DND-41 (cell line): ENCODE results near the gene SREBF2.

Experiments
- ATAC-seq: fragments of 200-7000 bp; cut with Tn5 transposase; 3 replicates; pipeline ENCODE4 v1.9.1; 2021; ENCODE audit warnings: low read depth; ENCODE audit not compliant: insufficient read depth
- DNase-seq: peaks from one replicate; pipeline ENCODE4 v3.0.0-alpha.2; 2020
- H2AFZ ChIP-seq: 2 replicates; pipeline ENCODE4 v1.6.0; 2012; ENCODE audit warnings: low read depth, low read length
- H3K27ac ChIP-seq: 2 replicates; pipeline ENCODE4 v1.5.1; 2012; ENCODE audit warnings: low read length, inconsistent platforms
- H3K27me3 ChIP-seq: fragments of 200-600 bp; sonication (generic); 2 replicates; pipeline ENCODE4 v1.6.0; 2012; ENCODE audit warnings: low read length, mild to moderate bottlenecking, inconsistent platforms; ENCODE audit not compliant: insufficient read depth, poor library complexity
- H3K36me3 ChIP-seq: 2 replicates; pipeline ENCODE4 v1.5.1; 2012; ENCODE audit warnings: low read length, inconsistent platforms; ENCODE audit not compliant: insufficient read depth
- H3K4me1 ChIP-seq: 2 replicates; pipeline ENCODE4 v1.5.1; 2012; ENCODE audit warnings: mild to moderate bottlenecking, low read length; ENCODE audit not compliant: insufficient read depth
- H3K4me2 ChIP-seq: 2 replicates; pipeline ENCODE4 v1.6.0; 2012; ENCODE audit warnings: mild to moderate bottlenecking, moderate library complexity, low read length, inconsistent platforms; ENCODE audit not compliant: insufficient read depth
- H3K4me3 ChIP-seq, 2 experiments: fragments of 200-600 bp in 1 of 2; shearing (Covaris generic) in 1 of 2; 2 replicates each; pipeline ENCODE4 v1.5.1; 2012 to 2016; ENCODE audit warnings: inconsistent platforms in 2 of 2, low read length in 2 of 2, mild to moderate bottlenecking in 2 of 2, low read depth in 1 of 2, moderate library complexity in 1 of 2
- H3K79me2 ChIP-seq: 2 replicates; pipeline ENCODE4 v1.6.0; 2012; ENCODE audit warnings: low read length, inconsistent platforms; ENCODE audit not compliant: insufficient read depth
- H3K9ac ChIP-seq: 2 replicates; pipeline ENCODE4 v1.6.0; 2012; ENCODE audit warnings: low read depth, mild to moderate bottlenecking, inconsistent platforms, low read length, moderate library complexity
- H3K9me3 ChIP-seq: 2 replicates; pipeline ENCODE4 v1.5.1; 2012; ENCODE audit warnings: low read length, moderate library complexity, mild to moderate bottlenecking, inconsistent platforms; ENCODE audit not compliant: insufficient read depth, severe bottlenecking
- H4K20me1 ChIP-seq: 2 replicates; pipeline ENCODE4 v1.6.0; 2012; ENCODE audit warnings: low read length; ENCODE audit not compliant: insufficient read depth
- EZH2 ChIP-seq: IDR thresholded peaks from 3 replicates; pipeline ENCODE4 v1.6.1; 2012; ENCODE audit warnings: borderline replicate concordance, low read depth, mild to moderate bottlenecking, moderate library complexity, low read length, inconsistent platforms; ENCODE audit not compliant: severe bottlenecking
- TF ChIP-seq, protein P1 (sequence below): IDR thresholded peaks from 2 replicates; pipeline ENCODE4 v1.5.1; 2012; ENCODE audit warnings: borderline replicate concordance, low read length, moderate library complexity, mild to moderate bottlenecking; ENCODE audit not compliant: poor library complexity, severe bottlenecking; ENCODE audit errors: extremely low read depth

Gene SREBF2

GRCh38 chr22:41798736-41799135 lies 34.2 kb upstream of the SREBF2 start:
- no peak for TF ChIP-seq EZH2
- TF ChIP-seq, protein P1, sequence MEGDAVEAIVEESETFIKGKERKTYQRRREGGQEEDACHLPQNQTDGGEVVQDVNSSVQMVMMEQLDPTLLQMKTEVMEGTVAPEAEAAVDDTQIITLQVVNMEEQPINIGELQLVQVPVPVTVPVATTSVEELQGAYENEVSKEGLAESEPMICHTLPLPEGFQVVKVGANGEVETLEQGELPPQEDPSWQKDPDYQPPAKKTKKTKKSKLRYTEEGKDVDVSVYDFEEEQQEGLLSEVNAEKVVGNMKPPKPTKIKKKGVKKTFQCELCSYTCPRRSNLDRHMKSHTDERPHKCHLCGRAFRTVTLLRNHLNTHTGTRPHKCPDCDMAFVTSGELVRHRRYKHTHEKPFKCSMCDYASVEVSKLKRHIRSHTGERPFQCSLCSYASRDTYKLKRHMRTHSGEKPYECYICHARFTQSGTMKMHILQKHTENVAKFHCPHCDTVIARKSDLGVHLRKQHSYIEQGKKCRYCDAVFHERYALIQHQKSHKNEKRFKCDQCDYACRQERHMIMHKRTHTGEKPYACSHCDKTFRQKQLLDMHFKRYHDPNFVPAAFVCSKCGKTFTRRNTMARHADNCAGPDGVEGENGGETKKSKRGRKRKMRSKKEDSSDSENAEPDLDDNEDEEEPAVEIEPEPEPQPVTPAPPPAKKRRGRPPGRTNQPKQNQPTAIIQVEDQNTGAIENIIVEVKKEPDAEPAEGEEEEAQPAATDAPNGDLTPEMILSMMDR = no peak
- H3K4me2 ChIP-seq = no peak overlapping the region
- H3K27me3 ChIP-seq = no peaks in the 10 kb centered on the region
- H3K79me2 ChIP-seq = peaks cover 29% of the 10 kb centered on the region
- H3K9ac ChIP-seq = no peak overlapping the region
- no peak overlapping the region for H3K4me3 ChIP-seq
- H3K9me3 ChIP-seq = no peaks in the 10 kb centered on the region
- no peak overlapping the region for H2AFZ ChIP-seq
- peaks cover 31% of the 10 kb centered on the region for H3K4me1 ChIP-seq
- ATAC-seq = no peak
- DNase-seq = no peak
- H4K20me1 ChIP-seq = peaks cover 4% of the 10 kb centered on the region; the same call in 1 of the 2 replicates
- no peak overlapping the region for H3K27ac ChIP-seq
- no peaks in the 10 kb centered on the region for H3K36me3 ChIP-seq

DNA sequence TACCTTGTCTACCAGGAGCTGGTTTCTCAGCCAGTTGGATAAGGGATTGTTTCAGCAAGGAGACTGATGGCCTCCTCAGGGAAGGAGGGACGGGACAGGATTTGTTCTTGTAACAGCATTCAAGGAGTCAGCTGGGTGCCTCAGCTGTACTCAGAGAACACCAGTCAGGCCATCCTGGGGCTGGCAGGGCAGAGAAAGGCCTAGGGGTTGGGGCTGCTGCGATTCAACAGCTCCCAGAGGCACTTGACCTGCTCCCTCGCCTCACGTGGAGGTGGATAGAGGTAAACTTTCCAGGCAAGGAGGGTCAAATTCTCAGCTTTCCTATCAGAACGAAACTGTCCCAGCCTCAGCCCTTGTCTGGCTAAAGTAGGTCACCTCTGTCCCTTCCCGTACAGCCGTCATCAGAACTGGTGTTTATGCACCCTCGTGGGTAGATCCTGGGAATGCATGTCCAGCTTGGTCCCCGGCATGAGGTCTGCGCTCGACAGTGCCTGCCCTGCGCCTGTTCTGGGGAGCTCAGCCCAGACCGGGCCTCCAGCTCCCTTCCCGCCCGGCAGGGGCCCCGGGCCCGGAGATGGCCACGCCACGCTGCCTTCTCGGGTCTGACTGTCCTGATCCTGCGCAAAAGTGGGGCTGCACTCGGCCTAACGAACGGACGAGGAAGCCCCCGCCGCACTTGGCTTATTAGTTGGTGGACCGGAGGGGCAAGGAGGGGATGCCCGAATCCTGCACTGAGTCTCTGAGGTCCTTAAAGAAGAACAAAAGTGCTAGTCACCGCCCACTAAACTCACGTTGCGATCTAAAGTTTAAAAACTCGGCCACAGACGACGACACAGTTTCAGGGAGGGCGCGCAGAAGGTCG lies 33.2 kb upstream of the SREBF2 start:
- H3K9me3 ChIP-seq = no peaks in the 10 kb centered on the region
- no peaks in the 10 kb centered on the region for H3K36me3 ChIP-seq
- peaks cover 31% of the 10 kb centered on the region for H3K4me1 ChIP-seq
- TF ChIP-seq, protein P1 = no peak
- TF ChIP-seq EZH2 = no peak
- DNase-seq (peak; percentile 12), ATAC-seq (peak; percentile 7; the same call in 2 of the 3 replicates)
- peaks cover 39% of the 10 kb centered on the region for H3K79me2 ChIP-seq
- H3K4me3 ChIP-seq = peak overlapping the region; percentile 72 to 89
- peak overlapping the region; percentile 91 for H2AFZ ChIP-seq
- H3K4me2 ChIP-seq = peak overlapping the region; percentile 95
- H4K20me1 ChIP-seq = peaks cover 4% of the 10 kb centered on the region; the same call in 1 of the 2 replicates
- H3K9ac ChIP-seq = peak overlapping the region; percentile 87
- H3K27me3 ChIP-seq = no peaks in the 10 kb centered on the region
- H3K27ac ChIP-seq = peak overlapping the region; percentile 94

GRCh38 chr22:41800348-41801146 lies 32.4 kb upstream of the SREBF2 start, which contains the start of gene CCDC134:
CCDC134 (plus strand) TSS chr22:41800679; CDS start chr22:41808891, 8,212 bp downstream.
- TF ChIP-seq, protein P1 = no peak
- TF ChIP-seq EZH2 = no peak
- Histone ChIP-seq H3K9me3 (no peaks in the 10 kb centered on the region), H3K79me2 (peaks cover 45% of the 10 kb centered on the region), H3K4me3 (peak within 1 kb of the TSS; percentile 72 to 89), H3K27me3 (no peaks in the 10 kb centered on the region), H3K27ac (peak within 1 kb of the TSS; percentile 94), H3K36me3 (no peaks in the 10 kb centered on the region), H3K4me2 (peak within 1 kb of the TSS; percentile 95), H2AFZ (peak within 1 kb of the TSS; percentile 91), H3K4me1 (peaks cover 31% of the 10 kb centered on the region), H4K20me1 (peaks cover 4% of the 10 kb centered on the region; the same call in 1 of the 2 replicates), H3K9ac (peak within 1 kb of the TSS; percentile 87)
- peak; percentile 93 for DNase-seq
- peak; percentile 98 for ATAC-seq
